ENCODE results near the gene SEPTIN5.

SEPTIN5 gene

GRCh38 chr22:19713245-19713644, 1.1 kb upstream of the SEPTIN5 start:
- no peaks in the 10 kb centered on the region for H3K9me3 ChIP-seq
- H3K36me3 ChIP-seq = no peaks in the 10 kb centered on the region
- H3K4me1 ChIP-seq (ENCODE audit: control insufficient read depth in 1 of 2, insufficient read depth in 1 of 2, low read depth in 1 of 2, low read length in 1 of 2) = peaks cover 40 to 41% of the 10 kb centered on the region in 2 experiments
- H3K4me3 ChIP-seq (ENCODE audit: low read depth in 1 of 2, low read length in 1 of 2) = peak overlapping the region in 1 of 2 experiments; percentile 72
- no peaks in the 10 kb centered on the region for H3K27me3 ChIP-seq
- no peak for TF ChIP-seq CTCF (IDR thresholded peaks at IDR 0.05)
- H3K27ac ChIP-seq = no peak overlapping the region

GRCh38 chr22:19713650-19714311, 522 bp upstream of the SEPTIN5 start:
- TF ChIP-seq CTCF (IDR thresholded peaks at IDR 0.05) = no peak
- H3K9me3 ChIP-seq = no peaks in the 10 kb centered on the region
- H3K27ac ChIP-seq = peak overlapping the region; percentile 56
- peaks cover 45 to 46% of the 10 kb centered on the region in 2 experiments for H3K4me1 ChIP-seq (ENCODE audit: control insufficient read depth in 1 of 2, insufficient read depth in 1 of 2, low read depth in 1 of 2, low read length in 1 of 2)
- H3K36me3 ChIP-seq = peaks cover 4% of the 10 kb centered on the region
- peaks cover 4% of the 10 kb centered on the region for H3K27me3 ChIP-seq
- H3K4me3 ChIP-seq (ENCODE audit: low read depth in 1 of 2, low read length in 1 of 2) = peak overlapping the region; percentile 72 to 85

GRCh38 chr22:19715188-19715930, 1.1 kb downstream of the SEPTIN5 start:
- Histone ChIP-seq H3K4me1 (ENCODE audit: control insufficient read depth in 1 of 2, insufficient read depth in 1 of 2, low read depth in 1 of 2, low read length in 1 of 2) (peaks cover 50 to 52% of the 10 kb centered on the region in 2 experiments), H3K9me3 (no peaks in the 10 kb centered on the region), H3K4me3 (ENCODE audit: low read depth in 1 of 2, low read length in 1 of 2) (peak overlapping the region; percentile 85 to 90), H3K27me3 (peaks cover 10% of the 10 kb centered on the region), H3K36me3 (peaks cover 19% of the 10 kb centered on the region), H3K27ac (peak overlapping the region; percentile 66)
- no peak for TF ChIP-seq CTCF (IDR thresholded peaks at IDR 0.05)

- Histone ChIP-seq H3K4me3 (ENCODE audit: low read depth in 1 of 2, low read length in 1 of 2) (peak overlapping the region; percentile 85 to 90), H3K27me3 (peaks cover 13% of the 10 kb centered on the region), H3K9me3 (no peaks in the 10 kb centered on the region), H3K36me3 (peaks cover 28% of the 10 kb centered on the region), H3K27ac (peak overlapping the region; percentile 66), H3K4me1 (ENCODE audit: control insufficient read depth in 1 of 2, insufficient read depth in 1 of 2, low read depth in 1 of 2, low read length in 1 of 2) (peaks cover 50 to 52% of the 10 kb centered on the region in 2 experiments)
- no peak for TF ChIP-seq CTCF (IDR thresholded peaks at IDR 0.05)
These were observed 1.9 kb downstream of the SEPTIN5 start for GRCh38 chr22:19716041-19716828.

- Histone ChIP-seq H3K4me1 (ENCODE audit: control insufficient read depth in 1 of 2, insufficient read depth in 1 of 2, low read depth in 1 of 2, low read length in 1 of 2) (peaks cover 50 to 52% of the 10 kb centered on the region in 2 experiments), H3K36me3 (peaks cover 34% of the 10 kb centered on the region), H3K4me3 (ENCODE audit: low read depth in 1 of 2, low read length in 1 of 2) (peak overlapping the region; percentile 85 to 90), H3K27me3 (peaks cover 19% of the 10 kb centered on the region), H3K27ac (peak overlapping the region; percentile 66), H3K9me3 (peaks cover 4% of the 10 kb centered on the region)
- TF ChIP-seq CTCF (IDR thresholded peaks at IDR 0.05) = no peak
These were observed 2.5 kb downstream of the SEPTIN5 start for GRCh38 chr22:19716829-19717105.

Data from neutrophil (primary cell).